HEK293 (cell line): ENCODE measurements around the gene MAP7D1.

Source experiments
- CTCF ChIA-PET: fragments of 350-600 bp; formaldehyde crosslinking; extraction: SDS; loops from one replicate; lab custom pipeline; 2021; ENCODE audit warnings: antibody characterized with exemption; lab: Yijun Ruan, JAX
- POLR2A ChIA-PET: fragments of 300-600 bp; formaldehyde crosslinking; extraction: SDS; loops from one replicate; lab custom pipeline; 2020; ENCODE audit warnings: antibody characterized with exemption, inconsistent platforms; lab: Yijun Ruan, JAX
- H3K27ac ChIP-seq: fragments of 200-500 bp; sonication (Bioruptor generic); 2 replicates; pipeline ENCODE4 v1.5.1; 2014; ENCODE audit warnings: low read depth, low read length, control low read depth, inconsistent platforms; ENCODE audit errors: extremely low read depth
- H3K36me3 ChIP-seq, 2 experiments: fragments of 200-500 bp in 1 of 2; sonication (Bioruptor generic) in 1 of 2; 1 replicate in 1 of 2; 2 replicates in 1 of 2; pipeline ENCODE4 v1.5.1; 2014 to 2017; ENCODE audit warnings: inconsistent platforms in 2 of 2, low read length in 2 of 2; ENCODE audit not compliant: control insufficient read depth in 2 of 2, insufficient read depth in 1 of 2
- H3K4me1 ChIP-seq: fragments of 200-500 bp; sonication (Bioruptor generic); 2 replicates; pipeline ENCODE4 v1.5.1; 2014; ENCODE audit warnings: mild to moderate bottlenecking, low read length, inconsistent platforms; ENCODE audit not compliant: control insufficient read depth, insufficient read depth
- H3K4me3 ChIP-seq: 2 replicates; pipeline ENCODE4 v1.5.1; 2011; ENCODE audit warnings: low read depth, mild to moderate bottlenecking, control low read depth, low read length, moderate library complexity
- H3K9me3 ChIP-seq: fragments of 200-500 bp; sonication (Bioruptor generic); 2 replicates; pipeline ENCODE4 v1.5.1; 2014; ENCODE audit warnings: low read depth, low read length, inconsistent platforms; ENCODE audit not compliant: control insufficient read depth, insufficient read depth
- GLIS1 ChIP-seq: fragments of 450-650 bp; formaldehyde crosslinking; IDR thresholded peaks from 2 replicates; pipeline ENCODE4 v1.5.1; 2016; ENCODE audit warnings: missing biosample characterization, missing genetic modification characterization
- KLF1 ChIP-seq: fragments of 450-650 bp; formaldehyde crosslinking; IDR thresholded peaks from 2 replicates; pipeline ENCODE4 v1.5.1; 2016; ENCODE audit warnings: missing biosample characterization, missing genetic modification characterization
- YY1 ChIP-seq: fragments of 450-650 bp; formaldehyde crosslinking; IDR thresholded peaks from 2 replicates; pipeline ENCODE4 v1.5.1; 2018; ENCODE audit warnings: missing biosample characterization, missing genetic modification characterization
- ZNF157 ChIP-seq: fragments of 450-650 bp; formaldehyde crosslinking; IDR thresholded peaks from 2 replicates; pipeline ENCODE4 v1.5.1; 2016; ENCODE audit warnings: missing biosample characterization, missing genetic modification characterization
- ZNF530 ChIP-seq: fragments of 450-650 bp; formaldehyde crosslinking; IDR thresholded peaks from 2 replicates; pipeline ENCODE4 v1.5.1; 2016; ENCODE audit warnings: low read depth, missing biosample characterization, missing genetic modification characterization
- ZNF600 ChIP-seq: fragments of 450-650 bp; formaldehyde crosslinking; IDR thresholded peaks from 2 replicates; pipeline ENCODE4 v1.5.1; 2016; ENCODE audit warnings: missing biosample characterization, missing genetic modification characterization
- ZNF654 ChIP-seq: fragments of 450-650 bp; formaldehyde crosslinking; IDR thresholded peaks from 2 replicates; pipeline ENCODE4 v1.5.1; 2016; ENCODE audit warnings: low read depth, missing biosample characterization, missing genetic modification characterization
- ZNF660 ChIP-seq: fragments of 450-650 bp; IDR thresholded peaks from 2 replicates; pipeline ENCODE4 v1.5.1; 2018; ENCODE audit warnings: missing biosample characterization, mild to moderate bottlenecking, missing genetic modification characterization
- ZNF670 ChIP-seq: fragments of 450-650 bp; formaldehyde crosslinking; IDR thresholded peaks from 2 replicates; pipeline ENCODE4 v1.5.1; 2016; ENCODE audit warnings: missing biosample characterization, missing genetic modification characterization, low read depth
- ZNF792 ChIP-seq: fragments of 450-650 bp; formaldehyde crosslinking; IDR thresholded peaks from 2 replicates; pipeline ENCODE4 v1.5.1; 2016; ENCODE audit warnings: missing biosample characterization, missing genetic modification characterization
- ZNF830 ChIP-seq: fragments of 450-650 bp; IDR thresholded peaks from 2 replicates; pipeline ENCODE4 v1.5.0; 2018; ENCODE audit warnings: missing biosample characterization, missing genetic modification characterization, low read depth, mild to moderate bottlenecking, moderate library complexity
- ZSCAN30 ChIP-seq: fragments of 450-650 bp; IDR thresholded peaks from 2 replicates; pipeline ENCODE4 v1.5.1; 2018; ENCODE audit warnings: missing biosample characterization, mild to moderate bottlenecking, missing genetic modification characterization, moderate library complexity
- TF ChIP-seq, protein P1 (sequence below): fragments of 450-650 bp; formaldehyde crosslinking; IDR thresholded peaks from 2 replicates; pipeline ENCODE4 v1.5.1; 2017; ENCODE audit warnings: missing biosample characterization, missing genetic modification characterization
- TF ChIP-seq, protein P2 (sequence below): fragments of 450-650 bp; formaldehyde crosslinking; IDR thresholded peaks from 2 replicates; pipeline ENCODE4 v1.5.1; 2016; ENCODE audit warnings: missing biosample characterization, missing genetic modification characterization
- TF ChIP-seq, protein P3 (sequence below): fragments of 450-650 bp; formaldehyde crosslinking; IDR thresholded peaks from 2 replicates; pipeline ENCODE4 v1.5.1; 2016; ENCODE audit warnings: missing biosample characterization, missing genetic modification characterization
- TF ChIP-seq, protein P4 (sequence below): fragments of 450-650 bp; formaldehyde crosslinking; IDR thresholded peaks from 2 replicates; pipeline ENCODE4 v1.5.1; 2016; ENCODE audit warnings: missing biosample characterization, missing genetic modification characterization
- TF ChIP-seq, protein P5 (sequence below): fragments of 450-650 bp; formaldehyde crosslinking; IDR thresholded peaks from 2 replicates; pipeline ENCODE4 v1.5.1; 2016; ENCODE audit warnings: missing biosample characterization, missing genetic modification characterization, borderline replicate concordance

Gene MAP7D1

DNA sequence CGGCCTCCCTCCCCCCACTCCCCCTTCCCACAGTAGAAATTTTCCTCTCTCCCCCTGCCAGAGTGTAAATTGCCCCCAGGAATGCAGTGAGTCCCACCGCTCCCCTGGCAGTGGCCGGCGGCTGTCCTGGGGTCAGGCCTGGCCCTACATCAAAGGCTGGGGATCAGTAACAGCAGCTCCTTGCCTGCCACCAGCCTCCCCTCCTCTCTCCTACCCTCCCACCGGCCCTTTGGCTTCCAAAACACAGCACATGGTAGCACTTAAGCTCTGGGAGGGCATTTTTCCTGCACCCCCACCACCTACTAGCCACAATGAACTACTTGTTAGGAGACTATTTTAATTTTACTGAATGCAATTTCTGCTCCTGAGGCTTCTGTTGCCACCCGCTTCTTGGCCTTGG, 21.9 kb upstream of the MAP7D1 start:
- Histone ChIP-seq H3K4me3 (no peak overlapping the region), H3K36me3 (peaks cover 0 to 30% of the 10 kb centered on the region in 2 experiments; a peak in 2 of 3 replicates), H3K9me3 (no peaks in the 10 kb centered on the region)
- TF ChIP-seq, protein P1, sequence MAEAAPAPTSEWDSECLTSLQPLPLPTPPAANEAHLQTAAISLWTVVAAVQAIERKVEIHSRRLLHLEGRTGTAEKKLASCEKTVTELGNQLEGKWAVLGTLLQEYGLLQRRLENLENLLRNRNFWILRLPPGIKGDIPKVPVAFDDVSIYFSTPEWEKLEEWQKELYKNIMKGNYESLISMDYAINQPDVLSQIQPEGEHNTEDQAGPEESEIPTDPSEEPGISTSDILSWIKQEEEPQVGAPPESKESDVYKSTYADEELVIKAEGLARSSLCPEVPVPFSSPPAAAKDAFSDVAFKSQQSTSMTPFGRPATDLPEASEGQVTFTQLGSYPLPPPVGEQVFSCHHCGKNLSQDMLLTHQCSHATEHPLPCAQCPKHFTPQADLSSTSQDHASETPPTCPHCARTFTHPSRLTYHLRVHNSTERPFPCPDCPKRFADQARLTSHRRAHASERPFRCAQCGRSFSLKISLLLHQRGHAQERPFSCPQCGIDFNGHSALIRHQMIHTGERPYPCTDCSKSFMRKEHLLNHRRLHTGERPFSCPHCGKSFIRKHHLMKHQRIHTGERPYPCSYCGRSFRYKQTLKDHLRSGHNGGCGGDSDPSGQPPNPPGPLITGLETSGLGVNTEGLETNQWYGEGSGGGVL (tag by site-specific recombination), result 0 out of 2 replicates have a peak, but pooled peaks have one; percentile 3
- TF ChIP-seq, protein P2, sequence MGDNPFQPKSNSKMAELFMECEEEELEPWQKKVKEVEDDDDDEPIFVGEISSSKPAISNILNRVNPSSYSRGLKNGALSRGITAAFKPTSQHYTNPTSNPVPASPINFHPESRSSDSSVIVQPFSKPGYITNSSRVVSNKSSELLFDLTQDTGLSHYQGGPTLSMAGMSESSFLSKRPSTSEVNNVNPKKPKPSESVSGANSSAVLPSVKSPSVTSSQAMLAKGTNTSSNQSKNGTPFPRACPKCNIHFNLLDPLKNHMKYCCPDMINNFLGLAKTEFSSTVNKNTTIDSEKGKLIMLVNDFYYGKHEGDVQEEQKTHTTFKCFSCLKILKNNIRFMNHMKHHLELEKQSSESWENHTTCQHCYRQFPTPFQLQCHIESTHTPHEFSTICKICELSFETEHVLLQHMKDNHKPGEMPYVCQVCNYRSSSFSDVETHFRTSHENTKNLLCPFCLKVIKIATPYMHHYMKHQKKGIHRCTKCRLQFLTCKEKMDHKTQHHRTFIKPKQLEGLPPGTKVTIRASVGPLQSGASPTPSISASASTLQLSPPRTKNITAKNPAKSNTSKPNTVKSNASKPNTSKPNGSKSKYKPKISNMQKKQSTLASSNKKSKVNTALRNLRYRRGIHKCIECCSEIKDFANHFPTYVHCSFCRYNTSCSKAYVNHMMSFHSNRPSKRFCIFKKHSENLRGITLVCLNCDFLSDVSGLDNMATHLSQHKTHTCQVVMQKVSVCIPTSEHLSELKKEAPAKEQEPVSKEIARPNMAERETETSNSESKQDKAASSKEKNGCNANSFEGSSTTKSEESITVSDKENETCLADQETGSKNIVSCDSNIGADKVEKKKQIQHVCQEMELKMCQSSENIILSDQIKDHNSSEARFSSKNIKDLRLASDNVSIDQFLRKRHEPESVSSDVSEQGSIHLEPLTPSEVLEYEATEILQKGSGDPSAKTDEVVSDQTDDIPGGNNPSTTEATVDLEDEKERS (tag by site-specific recombination), result no peak
- TF ChIP-seq GLIS1 (tag by site-specific recombination), result peak; percentile 63; the same call in 1 of the 2 replicates
- TF ChIP-seq, all 188 proteins: peak for 2
- ChIA-PET CTCF (interaction anchor here (0.5 to 7.2 kb wide), 22 partner anchors 8 to 1246 kb away, joined by 3 to 156 read pairs (median 5); partner anchors contain the start of gene TRAPPC3), POLR2A (interaction anchor here (0.5 to 1.9 kb wide), 4 partner anchors 12 to 309 kb away, joined by 3 to 7 read pairs (median 3); no protein-coding TSS in a partner anchor)
- H3K4me1 ChIP-seq, result no peaks in the 10 kb centered on the region
- no peak overlapping the region for H3K27ac ChIP-seq

DNA sequence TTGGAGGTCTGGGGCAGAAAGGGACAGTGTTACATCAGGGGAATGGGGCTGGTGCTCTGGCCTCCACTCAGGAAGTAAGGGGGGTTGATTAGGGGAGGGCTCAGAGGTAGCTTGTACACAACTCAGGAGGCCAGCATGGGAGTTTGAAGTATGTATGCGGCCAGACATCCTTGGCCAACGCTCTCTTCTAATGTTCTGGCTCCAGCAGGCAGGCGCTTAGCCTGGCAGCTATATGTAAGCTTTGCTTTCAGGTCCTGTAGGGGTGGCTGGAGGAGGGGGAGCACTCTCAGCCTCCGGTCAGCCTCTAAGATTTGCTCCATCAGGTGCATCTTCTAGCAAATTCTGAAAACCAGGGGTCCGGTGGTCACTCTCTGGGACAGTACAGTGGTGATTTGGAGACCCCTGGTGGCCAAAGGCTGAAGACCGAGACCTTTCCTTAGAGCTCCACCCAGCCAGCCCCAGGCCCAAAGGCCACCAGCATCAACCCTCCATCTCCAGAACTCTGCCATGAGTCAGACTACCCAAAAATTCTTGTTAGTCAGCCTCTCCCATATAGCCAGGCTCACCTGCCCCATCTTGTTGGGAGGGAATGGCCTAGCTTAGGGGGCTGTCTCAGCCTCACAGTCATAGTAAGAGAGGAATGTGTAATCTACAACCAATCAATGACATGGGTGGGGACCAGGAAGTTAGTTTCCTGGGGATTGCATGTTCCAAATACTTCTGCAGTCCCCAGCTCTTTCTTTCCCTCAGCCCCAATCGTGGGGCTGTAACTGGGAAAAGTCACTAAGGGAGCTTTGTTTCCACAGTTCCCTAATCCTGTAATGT, 21.2 kb upstream of the MAP7D1 start:
- H3K4me1 ChIP-seq, result no peaks in the 10 kb centered on the region
- 0 out of 2 replicates have a peak, but pooled peaks have one; percentile 34 for TF ChIP-seq ZNF660
- TF ChIP-seq KLF1 (tag by site-specific recombination), result no peak
- TF ChIP-seq YY1 (tag by site-specific recombination), result no peak
- peak; percentile 57; the same call in 1 of the 2 replicates for TF ChIP-seq ZSCAN30 (tag by site-specific recombination)
- TF ChIP-seq, protein P3, sequence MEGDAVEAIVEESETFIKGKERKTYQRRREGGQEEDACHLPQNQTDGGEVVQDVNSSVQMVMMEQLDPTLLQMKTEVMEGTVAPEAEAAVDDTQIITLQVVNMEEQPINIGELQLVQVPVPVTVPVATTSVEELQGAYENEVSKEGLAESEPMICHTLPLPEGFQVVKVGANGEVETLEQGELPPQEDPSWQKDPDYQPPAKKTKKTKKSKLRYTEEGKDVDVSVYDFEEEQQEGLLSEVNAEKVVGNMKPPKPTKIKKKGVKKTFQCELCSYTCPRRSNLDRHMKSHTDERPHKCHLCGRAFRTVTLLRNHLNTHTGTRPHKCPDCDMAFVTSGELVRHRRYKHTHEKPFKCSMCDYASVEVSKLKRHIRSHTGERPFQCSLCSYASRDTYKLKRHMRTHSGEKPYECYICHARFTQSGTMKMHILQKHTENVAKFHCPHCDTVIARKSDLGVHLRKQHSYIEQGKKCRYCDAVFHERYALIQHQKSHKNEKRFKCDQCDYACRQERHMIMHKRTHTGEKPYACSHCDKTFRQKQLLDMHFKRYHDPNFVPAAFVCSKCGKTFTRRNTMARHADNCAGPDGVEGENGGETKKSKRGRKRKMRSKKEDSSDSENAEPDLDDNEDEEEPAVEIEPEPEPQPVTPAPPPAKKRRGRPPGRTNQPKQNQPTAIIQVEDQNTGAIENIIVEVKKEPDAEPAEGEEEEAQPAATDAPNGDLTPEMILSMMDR (tag by site-specific recombination), result peak; percentile 62
- TF ChIP-seq ZNF530, result no peak
- TF ChIP-seq ZNF670, result no peak
- no peak for TF ChIP-seq ZNF830 (tag by site-specific recombination)
- TF ChIP-seq ZNF600 (tag by site-specific recombination), result 0 out of 2 replicates have a peak, but pooled peaks have one; percentile 23
- no peak for TF ChIP-seq ZNF157
- TF ChIP-seq, protein P4, sequence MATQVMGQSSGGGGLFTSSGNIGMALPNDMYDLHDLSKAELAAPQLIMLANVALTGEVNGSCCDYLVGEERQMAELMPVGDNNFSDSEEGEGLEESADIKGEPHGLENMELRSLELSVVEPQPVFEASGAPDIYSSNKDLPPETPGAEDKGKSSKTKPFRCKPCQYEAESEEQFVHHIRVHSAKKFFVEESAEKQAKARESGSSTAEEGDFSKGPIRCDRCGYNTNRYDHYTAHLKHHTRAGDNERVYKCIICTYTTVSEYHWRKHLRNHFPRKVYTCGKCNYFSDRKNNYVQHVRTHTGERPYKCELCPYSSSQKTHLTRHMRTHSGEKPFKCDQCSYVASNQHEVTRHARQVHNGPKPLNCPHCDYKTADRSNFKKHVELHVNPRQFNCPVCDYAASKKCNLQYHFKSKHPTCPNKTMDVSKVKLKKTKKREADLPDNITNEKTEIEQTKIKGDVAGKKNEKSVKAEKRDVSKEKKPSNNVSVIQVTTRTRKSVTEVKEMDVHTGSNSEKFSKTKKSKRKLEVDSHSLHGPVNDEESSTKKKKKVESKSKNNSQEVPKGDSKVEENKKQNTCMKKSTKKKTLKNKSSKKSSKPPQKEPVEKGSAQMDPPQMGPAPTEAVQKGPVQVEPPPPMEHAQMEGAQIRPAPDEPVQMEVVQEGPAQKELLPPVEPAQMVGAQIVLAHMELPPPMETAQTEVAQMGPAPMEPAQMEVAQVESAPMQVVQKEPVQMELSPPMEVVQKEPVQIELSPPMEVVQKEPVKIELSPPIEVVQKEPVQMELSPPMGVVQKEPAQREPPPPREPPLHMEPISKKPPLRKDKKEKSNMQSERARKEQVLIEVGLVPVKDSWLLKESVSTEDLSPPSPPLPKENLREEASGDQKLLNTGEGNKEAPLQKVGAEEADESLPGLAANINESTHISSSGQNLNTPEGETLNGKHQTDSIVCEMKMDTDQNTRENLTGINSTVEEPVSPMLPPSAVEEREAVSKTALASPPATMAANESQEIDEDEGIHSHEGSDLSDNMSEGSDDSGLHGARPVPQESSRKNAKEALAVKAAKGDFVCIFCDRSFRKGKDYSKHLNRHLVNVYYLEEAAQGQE, result no peak
- TF ChIP-seq ZNF654 (tag by site-specific recombination), result peak; percentile 64
- no peak for TF ChIP-seq ZNF792 (tag by site-specific recombination)
- TF ChIP-seq, protein P5, sequence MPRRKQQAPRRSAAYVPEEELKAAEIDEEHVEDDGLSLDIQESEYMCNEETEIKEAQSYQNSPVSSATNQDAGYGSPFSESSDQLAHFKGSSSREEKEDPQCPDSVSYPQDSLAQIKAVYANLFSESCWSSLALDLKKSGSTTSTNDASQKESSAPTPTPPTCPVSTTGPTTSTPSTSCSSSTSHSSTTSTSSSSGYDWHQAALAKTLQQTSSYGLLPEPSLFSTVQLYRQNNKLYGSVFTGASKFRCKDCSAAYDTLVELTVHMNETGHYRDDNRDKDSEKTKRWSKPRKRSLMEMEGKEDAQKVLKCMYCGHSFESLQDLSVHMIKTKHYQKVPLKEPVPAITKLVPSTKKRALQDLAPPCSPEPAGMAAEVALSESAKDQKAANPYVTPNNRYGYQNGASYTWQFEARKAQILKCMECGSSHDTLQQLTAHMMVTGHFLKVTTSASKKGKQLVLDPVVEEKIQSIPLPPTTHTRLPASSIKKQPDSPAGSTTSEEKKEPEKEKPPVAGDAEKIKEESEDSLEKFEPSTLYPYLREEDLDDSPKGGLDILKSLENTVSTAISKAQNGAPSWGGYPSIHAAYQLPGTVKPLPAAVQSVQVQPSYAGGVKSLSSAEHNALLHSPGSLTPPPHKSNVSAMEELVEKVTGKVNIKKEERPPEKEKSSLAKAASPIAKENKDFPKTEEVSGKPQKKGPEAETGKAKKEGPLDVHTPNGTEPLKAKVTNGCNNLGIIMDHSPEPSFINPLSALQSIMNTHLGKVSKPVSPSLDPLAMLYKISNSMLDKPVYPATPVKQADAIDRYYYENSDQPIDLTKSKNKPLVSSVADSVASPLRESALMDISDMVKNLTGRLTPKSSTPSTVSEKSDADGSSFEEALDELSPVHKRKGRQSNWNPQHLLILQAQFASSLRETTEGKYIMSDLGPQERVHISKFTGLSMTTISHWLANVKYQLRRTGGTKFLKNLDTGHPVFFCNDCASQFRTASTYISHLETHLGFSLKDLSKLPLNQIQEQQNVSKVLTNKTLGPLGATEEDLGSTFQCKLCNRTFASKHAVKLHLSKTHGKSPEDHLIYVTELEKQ (tag by site-specific recombination), result no peak
- H3K36me3 ChIP-seq, result peaks cover 0 to 37% of the 10 kb centered on the region in 2 experiments; a peak in 2 of 3 replicates
- no peak overlapping the region for H3K27ac ChIP-seq
- H3K4me3 ChIP-seq, result no peak overlapping the region
- POLR2A ChIA-PET, result interaction anchor here (0.8 to 1.3 kb wide), 5 partner anchors 11 to 38 kb away, joined by 3 to 7 read pairs (median 3); no protein-coding TSS in a partner anchor
- CTCF ChIA-PET, result interaction anchor here (0.5 to 7.2 kb wide), 34 partner anchors 10 to 339 kb away, joined by 3 to 156 read pairs (median 4); partner anchors contain the start of gene TRAPPC3
- no peaks in the 10 kb centered on the region for H3K9me3 ChIP-seq
